ENCODE results near the gene EXOC4.
"Not testable (repeated sequence)": the region's sequence is repeated elsewhere in the genome, so short reads cannot be mapped to it uniquely, and the experiment has no call there.

The EXOC4 gene

DNA sequence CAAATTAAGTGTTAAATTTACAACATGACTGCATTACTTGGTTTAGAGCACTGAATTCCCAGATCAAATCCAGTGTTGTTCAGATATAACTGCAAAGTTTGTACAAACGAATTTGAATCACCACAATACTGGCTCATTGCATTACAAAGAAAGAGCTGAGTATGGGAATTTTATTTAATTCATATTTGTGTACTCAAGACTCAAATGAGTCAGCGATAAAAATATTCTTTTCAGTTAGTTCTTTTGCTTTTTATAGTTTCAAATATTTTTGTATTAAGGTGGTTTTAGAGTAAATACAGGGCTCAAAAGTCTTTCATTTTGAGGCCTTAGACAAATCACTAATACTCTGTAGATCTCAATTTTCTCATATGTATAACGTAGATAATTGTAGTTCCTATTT, 805.6 kb downstream of the EXOC4 start:
- no peak for DNase-seq

DNA sequence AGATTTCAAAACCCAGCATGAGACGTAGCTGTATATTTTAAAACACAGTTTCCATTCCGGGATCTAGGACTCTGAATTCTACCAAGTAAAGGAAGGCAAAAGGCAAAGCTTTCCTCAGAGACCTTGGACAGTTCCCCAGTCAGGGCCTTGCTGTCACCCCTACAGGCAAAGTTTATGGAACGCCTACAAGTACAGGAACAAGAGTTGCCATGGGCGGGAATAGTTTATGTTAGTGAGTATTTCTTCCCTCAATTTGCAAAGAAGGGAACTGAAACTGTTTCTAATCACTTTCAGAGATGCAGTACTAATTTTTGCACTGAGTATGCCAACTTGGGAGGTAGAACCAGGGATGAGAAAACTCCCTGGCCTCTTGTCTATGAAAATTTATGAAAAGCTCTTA, 806.1 kb downstream of the EXOC4 start:
- peak; percentile 59 to 71 for DNase-seq

DNA sequence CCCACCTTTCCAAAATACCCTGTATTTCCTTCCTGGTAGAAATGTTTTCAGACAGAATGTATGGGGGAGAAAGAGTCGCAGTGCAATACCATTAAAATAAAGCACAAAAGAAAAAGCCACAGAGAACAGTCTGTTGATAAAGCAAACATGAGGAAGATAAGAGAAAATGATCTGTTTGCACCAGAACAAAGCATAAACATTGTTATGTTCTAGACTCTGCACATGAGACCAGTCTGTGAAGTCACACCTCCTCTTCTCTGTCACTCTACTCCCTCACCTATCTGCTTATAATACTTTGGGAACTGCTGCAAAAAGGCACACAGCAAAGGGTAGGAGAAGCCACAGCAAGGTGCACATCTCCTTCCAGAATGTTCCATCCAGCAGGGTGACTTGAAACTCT, 807.0 kb downstream of the EXOC4 start:
- DNase-seq: no peak

DNA sequence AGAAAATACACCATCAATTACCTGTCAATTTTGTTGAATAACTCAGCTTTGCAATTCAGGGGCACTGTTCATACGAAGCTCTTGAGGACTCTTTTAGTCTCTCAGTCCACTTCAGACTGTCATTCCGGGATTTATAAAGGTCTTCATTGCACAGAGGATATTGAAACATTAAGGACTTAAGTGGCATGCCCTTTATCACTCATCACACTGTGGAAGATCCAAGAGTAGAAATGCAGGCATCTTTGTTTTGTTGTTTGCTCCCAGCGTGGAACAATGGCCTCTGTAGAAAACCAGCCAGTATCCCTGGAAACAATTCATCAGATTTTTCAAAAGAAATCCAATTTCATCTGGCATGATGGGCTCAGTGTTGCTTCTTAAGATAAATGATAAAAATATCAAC, 808.0 kb downstream of the EXOC4 start:
- no peak for DNase-seq

DNA sequence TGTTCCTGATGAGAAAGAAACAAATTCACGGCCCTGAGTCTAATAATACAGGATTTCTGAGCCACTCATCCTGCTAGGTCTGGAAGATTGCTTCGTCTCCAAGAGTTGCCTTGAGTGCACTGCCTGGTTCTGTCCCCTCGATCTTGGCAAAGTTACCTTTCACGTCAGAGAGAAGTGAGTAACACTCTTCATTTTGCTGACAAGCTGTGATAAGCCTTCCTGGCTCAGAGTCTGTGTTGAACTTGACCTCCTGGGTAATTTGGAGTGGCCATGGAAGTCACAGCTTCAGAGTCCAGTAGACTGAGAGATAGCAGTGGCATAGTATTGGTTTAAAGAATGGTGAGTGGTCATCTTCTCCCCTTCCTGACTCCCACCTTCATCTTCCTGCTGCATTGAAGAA, 809.6 kb downstream of the EXOC4 start:
- no peak for DNase-seq

DNA sequence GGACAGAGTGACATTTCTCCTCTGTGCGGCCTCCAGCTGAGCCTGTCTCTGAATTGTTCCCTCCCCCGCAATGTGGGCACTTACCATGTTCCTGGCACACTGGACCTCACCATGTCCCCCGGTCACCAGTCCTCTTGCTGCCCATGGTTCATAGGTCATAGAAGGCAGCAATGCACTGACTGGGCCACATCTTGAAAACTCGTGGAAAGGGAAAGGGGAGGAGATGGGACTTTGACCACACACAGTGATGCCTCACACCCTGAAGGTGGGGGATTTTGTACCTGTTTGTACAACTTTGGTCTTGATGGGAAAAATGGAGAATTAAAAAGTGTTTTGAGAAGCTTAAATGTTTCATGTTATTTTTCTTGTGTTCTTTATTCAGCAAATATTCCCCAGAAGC, 812.5 kb downstream of the EXOC4 start:
- no peak for DNase-seq

DNA sequence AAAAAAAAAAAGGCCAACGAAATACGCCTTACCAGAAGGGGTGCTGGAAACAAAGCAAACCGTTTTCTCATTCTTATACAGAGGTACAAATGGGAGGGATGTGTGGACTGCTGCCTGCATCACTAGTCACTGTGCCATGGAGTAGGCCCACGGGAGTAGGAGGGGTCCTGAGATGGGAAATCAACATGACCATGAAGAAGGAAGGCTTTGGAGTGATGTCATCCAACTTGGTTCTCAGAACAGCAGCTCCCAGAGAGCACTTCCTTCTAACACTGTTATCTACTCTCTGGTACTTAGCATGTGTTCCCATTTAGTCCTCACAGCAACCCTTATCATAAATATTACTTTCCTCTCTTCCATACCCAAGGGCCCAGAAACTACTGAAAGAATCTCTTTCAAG, 814.3 kb downstream of the EXOC4 start:
- peak in 1 of 2 donors; percentile 46 for DNase-seq

DNA sequence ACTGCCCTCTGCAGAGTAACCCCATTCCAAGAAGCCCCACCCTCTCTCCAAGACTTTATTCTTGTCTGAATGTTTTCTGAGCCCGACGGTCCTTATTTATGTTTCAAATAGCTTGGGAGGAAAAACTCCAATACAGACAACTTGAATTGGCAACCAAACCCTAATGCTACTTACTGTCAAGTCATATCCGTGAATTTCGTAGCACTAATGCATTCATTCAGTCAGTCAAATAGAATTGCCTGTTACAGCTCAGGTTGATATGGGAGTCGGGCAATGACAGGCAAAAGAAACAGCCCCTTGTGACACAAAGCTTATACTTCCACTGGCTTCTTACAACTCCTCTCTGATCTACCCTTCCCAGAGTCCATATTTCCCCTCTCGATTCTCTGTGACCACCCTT, 815.8 kb downstream of the EXOC4 start:
- no peak for DNase-seq

DNA sequence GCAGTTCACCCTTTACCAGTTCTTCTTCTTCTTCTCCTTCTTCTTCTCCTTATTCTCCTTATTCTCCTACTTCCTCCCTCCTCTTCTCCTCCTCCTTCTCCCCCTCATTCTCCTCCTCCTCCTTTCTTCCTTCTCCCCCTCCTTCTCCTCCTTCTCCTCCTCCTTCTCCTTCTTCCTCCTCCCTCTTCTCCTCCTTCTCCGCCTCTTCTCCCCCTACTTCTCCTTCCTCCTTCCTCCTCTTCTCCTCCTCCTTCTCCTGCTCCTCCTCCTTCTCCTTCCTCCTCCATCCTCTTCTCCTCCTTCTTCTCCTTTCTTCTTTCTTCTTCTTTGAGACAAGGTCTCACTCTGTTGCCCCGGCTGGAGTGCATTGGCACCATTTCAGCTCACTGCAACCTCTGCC, 816.3 kb downstream of the EXOC4 start:
- DNase-seq: no peak

DNA sequence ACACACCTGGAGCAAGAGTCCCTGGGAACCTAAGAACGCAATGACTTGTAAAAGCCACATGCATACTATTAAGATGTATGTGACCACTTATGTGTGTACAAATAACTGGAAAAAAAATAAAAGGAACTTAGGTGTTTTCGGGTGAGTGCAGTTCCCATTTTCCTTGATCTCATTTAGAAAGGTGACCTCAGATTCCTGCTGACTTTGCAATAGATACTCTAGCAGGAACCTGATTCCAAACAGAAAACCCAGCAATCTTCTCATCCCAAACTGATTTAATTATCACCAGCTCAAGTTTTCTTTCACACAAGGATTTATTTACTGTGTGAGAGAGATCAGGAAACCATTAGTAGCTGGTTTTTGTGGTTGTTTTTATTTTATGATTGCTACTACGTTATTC, 817.8 kb downstream of the EXOC4 start:
- DNase-seq: no peak

DNA sequence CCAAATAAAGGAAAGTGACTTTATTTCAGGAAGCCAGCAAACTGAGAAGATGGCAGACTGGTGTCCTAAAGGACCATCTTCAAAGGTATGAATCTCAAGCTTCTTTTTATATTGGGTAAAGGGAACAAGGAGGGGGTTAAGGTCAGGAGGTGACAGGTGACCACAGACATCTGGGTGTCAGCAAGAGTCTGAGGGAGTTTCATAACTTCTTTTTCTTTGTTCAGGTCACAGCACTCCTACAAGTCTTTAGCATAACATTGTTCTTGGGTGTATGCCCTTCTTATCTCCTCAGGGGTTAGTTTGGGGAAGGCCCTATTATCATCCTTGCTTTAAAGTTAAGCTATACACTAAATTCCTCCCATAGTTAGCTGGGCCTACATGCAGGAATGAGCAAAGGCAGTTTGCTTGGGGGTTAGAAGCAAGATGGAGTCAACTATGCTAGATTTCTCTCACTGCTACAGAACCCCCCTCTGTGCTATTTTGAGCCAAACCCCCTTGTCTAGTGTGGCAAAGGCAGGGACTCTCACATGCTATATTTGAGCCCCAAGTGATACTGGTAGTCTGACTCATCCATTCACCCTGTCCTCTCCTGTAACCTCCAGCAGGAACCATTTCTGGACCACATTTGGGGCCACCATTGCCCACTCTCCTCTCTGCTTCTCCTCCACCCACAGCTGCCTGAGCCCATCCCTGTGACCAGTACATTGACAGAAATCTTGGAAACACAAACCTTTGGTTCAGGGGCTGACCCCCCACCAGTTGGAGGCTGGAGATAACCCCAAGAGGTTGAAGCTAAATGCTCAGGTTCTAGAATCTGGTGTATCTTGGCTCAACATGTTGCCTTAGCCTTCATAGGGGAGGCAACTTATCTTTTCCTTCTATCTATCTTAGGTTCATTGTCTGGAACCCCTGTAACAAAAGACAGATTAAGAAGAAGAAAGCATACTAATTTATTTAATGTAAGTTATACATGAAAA, 818.8 kb downstream of the EXOC4 start:
- DNase-seq: no peak

DNA sequence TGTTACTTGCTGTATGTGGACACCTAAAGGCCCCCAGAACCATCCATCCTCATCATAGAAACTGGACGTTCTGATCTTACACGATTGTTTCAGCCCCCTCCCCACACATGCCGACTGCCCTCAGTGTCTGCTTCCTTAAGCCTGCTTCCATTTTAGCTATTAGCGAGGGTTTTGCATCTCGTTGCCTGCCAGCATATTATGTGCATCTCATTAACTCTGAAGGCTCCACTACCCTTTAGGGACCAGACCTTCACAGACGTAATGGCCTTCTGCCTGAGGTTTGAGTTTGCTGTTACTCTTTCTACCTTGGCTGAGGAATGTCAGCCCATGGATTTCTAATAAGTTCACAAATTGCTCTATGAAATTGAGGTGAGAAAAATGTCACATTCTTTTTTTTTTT, 820.4 kb downstream of the EXOC4 start:
- no peak for DNase-seq

DNA sequence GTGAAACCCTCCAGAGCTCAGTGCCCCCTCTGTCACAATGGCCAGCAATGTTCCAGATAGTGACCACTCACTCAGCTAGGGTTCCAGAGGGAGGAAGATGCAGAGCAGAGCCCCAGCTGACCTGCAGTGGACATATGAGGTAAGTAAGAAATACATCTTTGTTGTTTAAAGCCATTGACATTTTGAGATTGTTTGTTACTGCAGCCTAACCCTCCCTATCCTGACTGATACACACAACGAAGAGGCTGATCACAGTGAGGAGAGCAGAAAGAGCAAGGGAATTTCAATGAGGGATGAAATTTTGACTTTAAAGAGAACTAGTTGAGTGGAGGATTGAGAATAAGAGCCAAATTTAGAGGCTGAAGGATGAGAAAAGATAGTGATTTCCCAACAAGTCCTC, 822.9 kb downstream of the EXOC4 start:
- DNase-seq: no peak

DNA sequence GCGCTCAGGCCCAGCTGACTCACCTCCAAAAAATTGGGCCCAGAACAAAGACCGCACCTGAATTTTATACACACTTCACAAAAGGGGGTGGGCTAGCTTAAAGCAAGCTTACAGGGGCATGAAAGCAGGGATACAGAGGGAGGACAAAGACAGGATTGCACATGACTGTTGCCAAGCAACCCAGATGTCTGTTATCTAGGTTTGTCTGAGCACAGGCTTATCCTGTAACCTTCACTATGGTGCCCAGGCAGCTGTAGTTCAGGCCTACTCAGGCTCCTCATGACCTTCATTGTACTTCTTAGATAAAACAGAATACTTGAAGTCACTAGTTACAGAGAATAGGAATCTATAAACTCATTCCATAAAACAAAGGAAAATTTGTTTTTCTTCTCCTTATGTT, 824.7 kb downstream of the EXOC4 start:
- not testable (repeated sequence) for DNase-seq

DNA sequence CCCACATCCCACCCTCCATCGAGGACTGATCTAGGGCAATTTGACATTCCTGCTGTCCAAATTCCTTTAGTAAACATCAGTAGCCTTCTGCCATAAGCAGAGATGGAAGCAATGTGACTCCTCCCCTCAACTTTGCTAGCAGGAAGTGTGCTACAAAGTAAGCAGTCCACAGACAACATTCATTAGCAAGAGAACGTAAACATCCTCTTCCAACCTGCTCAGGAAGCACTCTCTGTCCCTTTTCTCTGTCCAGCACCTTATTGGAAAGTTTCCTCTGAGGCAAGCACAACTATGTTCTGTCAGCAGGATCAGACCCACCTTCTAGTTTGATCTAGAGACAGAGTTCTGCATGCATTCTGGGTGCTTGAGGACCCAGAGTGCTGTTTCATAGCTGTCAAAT, 826.1 kb downstream of the EXOC4 start:
- no peak for DNase-seq

DNA sequence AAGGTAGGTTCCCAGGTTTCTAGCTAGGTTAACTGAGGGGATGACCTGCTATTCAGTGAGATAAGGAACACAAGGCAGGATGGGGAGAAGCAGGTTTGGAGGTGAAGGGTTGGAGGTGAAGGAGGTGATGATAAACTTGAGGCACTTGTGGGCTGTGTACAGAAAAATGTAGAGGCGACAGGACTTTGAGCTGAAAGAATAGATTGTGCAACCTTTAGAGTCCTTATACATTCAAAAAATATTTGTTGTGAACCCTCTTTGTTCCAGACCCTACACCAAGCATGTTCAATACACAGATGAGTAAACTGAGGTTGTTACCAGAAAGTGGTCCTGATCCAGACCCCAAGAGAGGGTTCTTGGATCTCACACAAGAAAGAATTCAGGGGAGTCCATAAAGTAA, 828.8 kb downstream of the EXOC4 start:
- DNase-seq: no peak

DNA sequence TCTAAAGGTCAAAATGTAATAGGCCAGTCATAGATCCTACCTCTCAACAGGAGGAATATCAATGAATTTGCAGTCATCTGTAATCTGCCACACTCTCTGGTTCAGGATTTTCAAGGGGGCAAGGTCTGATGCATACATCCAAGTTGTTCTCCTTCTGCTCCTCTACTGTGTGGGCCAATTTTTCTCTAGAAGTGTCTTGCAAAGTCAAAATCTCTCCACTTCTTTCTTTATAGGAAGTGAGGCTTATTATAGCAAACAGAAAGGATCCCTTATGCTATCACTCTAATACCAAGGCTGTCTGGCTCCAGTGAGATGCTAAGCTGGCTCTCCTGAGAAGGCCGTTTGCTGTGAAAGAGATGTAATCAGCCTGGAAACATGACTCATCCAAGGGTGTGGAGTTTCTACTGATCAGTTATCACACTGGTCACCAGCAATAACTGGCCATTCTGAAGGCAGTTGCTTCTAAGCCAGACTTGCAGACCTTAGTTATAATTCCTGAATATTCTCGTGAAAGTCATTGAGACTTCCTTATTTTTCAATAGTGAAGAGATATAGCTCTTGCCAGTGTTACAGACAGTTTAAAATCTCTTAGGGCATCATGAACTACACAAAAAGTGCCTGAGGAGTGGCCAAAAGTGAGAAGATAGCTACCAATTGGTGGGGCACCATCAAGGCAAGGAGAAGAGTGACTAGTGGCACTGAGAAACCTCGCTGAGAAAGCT, 831.0 kb downstream of the EXOC4 start:
- peak; percentile 27 to 43 for DNase-seq

DNA sequence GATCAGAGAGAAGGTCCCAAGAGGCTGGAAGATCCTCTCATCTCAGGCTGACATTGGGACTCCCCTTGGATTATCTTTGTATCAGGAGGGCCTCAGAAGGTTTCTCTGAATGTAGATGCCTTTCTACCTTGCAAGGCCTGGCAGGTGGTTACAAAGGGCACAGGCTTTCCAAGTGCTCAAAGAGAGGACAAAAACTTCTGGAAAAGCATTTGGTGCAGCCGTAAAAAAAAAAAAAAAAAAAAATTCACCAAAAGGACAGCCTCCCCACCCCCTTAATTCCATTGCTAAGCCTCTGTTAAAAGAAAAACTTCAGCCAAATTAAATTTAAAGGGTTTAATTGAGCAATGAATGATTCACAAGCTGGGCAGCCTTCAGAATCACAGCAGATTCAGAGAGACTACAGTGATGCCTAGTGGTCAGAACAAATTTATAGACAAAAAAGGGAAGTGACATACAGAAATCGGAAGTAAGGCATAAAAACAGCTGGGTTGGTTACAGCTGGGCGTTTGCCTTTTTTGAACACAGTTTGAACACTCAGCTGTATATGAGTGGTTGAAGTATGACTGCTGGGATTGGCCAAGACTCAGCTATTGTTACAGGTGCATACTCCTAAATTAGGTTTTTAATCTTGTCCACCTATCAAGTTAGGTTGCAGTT, 831.7 kb downstream of the EXOC4 start:
- peak; percentile 85 to 93 for DNase-seq

DNA sequence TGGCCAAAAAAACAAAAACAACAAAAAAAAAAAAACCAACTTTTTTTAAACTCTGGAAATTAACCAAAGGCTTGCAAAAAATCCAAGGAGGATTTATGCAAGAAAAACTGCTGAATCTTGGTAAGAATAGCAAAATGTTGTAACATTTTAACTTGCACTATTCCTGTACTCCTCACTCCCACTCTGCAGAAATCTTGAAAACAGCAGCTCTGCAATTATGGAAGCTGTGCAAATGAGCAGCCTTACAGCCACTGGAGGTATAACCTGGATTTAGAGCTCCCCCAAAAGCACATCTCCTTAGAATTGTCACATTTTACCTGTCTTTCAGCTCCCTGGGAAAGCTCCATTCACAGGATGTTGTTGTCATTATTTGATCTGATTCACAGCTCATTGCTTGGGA, 832.4 kb downstream of the EXOC4 start:
- DNase-seq: peak; percentile 35 to 41

DNA sequence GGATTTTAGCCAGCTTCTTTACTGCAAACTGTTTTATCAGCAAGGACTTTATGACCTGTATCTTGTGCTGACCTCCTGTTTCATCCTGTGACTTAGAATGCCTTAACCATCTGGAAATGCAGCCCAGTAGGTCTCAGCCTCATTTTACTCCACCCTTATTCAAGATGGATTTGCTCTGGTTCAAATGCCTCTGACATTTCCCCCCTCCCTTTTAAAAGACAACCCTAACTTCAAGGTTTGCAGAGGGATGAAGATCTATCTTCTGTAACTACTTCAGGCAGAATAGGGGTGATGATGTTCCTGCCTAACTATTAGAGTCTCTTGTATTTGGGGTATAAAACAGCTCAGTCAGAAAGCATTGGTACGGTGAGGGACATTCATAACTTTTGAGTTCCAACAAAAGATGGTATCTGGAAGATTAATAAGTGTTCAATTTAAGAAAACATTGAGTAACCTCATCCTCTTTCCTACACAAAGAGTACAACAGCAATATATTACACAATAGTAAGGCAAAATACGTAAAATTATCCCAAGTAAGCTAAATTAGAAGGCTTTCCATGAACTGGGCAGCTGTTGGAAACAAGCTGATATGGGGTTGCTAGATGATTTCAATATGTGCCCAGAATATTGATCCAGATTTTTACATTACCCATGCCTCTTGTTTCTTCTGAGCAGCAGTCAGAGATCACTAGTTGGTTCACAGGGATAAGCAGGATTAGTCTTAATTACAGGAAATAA, 834.3 kb downstream of the EXOC4 start:
- DNase-seq: no peak

DNA sequence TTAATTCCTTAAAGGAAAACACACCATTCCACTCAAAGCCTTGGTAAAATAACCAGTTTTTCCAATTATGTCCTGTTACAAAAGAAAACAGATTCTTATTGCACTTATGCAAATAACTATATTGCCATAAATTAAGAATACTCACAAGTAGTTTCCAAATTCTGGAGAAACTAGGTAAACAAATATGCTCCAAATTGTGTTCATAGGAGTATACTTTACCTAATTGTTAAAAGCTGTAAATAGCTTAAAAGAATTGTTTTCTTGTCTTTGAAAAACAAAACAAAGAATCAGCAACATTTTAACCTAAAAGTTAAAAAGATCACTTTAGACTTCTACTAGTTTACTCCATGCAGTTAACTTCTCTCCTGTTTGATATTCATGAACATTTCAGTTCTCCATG, 835.3 kb downstream of the EXOC4 start:
- no peak for DNase-seq

DNA sequence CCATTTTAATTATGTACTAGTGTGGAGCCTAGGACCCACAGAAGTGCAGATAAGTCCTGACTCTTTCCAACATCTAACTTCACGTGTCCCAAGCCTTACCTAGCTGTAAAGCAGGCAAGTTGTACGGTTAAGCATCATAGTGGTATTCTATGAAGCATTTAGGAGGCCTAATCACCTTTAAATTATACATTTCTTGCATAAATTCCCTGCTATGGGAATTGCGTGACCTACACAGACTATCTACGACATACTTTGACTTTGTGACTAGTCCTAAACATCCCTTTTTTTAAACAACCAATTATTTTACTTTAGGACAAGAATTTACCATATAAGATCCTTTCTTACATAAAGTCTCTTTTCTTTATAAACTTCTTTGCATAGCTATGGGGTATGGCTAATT, 836.6 kb downstream of the EXOC4 start:
- no peak for DNase-seq

DNA sequence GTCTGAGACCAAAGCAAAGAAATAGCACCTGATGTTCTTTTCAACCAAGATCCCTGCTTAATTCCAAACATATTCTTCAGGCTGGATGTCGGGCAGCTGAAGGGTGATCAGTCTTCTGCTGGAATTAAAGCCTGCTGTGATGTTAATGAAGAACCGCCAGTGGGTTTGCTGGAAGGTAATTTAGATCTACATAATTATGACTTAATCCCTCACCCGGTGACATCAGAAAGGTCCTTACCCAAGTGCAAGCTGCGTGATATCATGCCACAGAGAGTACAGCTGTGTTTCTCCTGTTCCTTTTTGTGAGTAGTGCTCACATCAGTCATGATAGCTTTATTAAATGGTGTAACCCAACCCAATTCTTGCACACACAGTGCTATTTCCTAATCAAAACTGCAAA, 845.2 kb downstream of the EXOC4 start:
- peak; percentile 10 to 42 for DNase-seq

Data from inflammatory macrophage (primary cell).